T-helper 2 cell treated with Interferon-gamma antibody and Interleukin-4, amounts not matched to agents 5 μg/mL and 100 μg/mL, for 36 hours (primary cell): ENCODE data around the gene PDIA4.
"Not testable (repeated sequence)": the region's sequence is repeated elsewhere in the genome, so short reads cannot be mapped to it uniquely, and the experiment has no call there.

Experiments
- DNase-seq: peaks from one replicate; pipeline ENCODE4 v3.0.0; 2021; ENCODE audit warnings: low spot score
- H3K27ac Mint-ChIP-seq: one replicate; pipeline ENCODE4 v1.8.0; 2021; ENCODE audit warnings: mild to moderate bottlenecking, mixed read lengths
- H3K27me3 Mint-ChIP-seq: one replicate; pipeline ENCODE4 v1.8.0; 2021; ENCODE audit warnings: low read depth, mixed read lengths
- H3K36me3 Mint-ChIP-seq: one replicate; pipeline ENCODE4 v1.8.0; 2021; ENCODE audit warnings: low read depth, mixed read lengths
- H3K4me1 Mint-ChIP-seq: one replicate; pipeline ENCODE4 v1.8.0; 2021; ENCODE audit warnings: low read depth, mixed read lengths
- H3K4me3 Mint-ChIP-seq: one replicate; pipeline ENCODE4 v1.8.0; 2022; ENCODE audit warnings: mild to moderate bottlenecking, moderate library complexity, mixed read lengths
- H3K9me3 Mint-ChIP-seq: one replicate; pipeline ENCODE4 v1.8.0; 2021; ENCODE audit warnings: mixed read lengths

PDIA4 gene

GRCh38 chr7:149020483-149020882 lies 7.8 kb downstream of the PDIA4 start:
- Mint-ChIP-seq H3K4me1 (peaks cover 21% of the 10 kb centered on the region), H3K4me3 (no peak overlapping the region), H3K9me3 (no peaks in the 10 kb centered on the region), H3K27me3 (no peaks in the 10 kb centered on the region), H3K27ac (no peak overlapping the region), H3K36me3 (peaks cover 51% of the 10 kb centered on the region)
- DNase-seq, result no peak

GRCh38 chr7:149016876-149017275 lies 11.4 kb downstream of the PDIA4 start:
- Mint-ChIP-seq H3K9me3 (no peaks in the 10 kb centered on the region), H3K4me3 (no peak overlapping the region), H3K4me1 (peaks cover 4% of the 10 kb centered on the region), H3K27ac (peak overlapping the region; percentile 36), H3K27me3 (no peaks in the 10 kb centered on the region), H3K36me3 (peaks cover 60% of the 10 kb centered on the region)
- DNase-seq, result no peak

GRCh38 chr7:149014309-149014708 lies 14.0 kb downstream of the PDIA4 start:
- Mint-ChIP-seq H3K4me3 (no peak overlapping the region), H3K36me3 (peaks cover 59% of the 10 kb centered on the region), H3K27me3 (no peaks in the 10 kb centered on the region), H3K9me3 (no peaks in the 10 kb centered on the region), H3K4me1 (peaks cover 2% of the 10 kb centered on the region), H3K27ac (no peak overlapping the region)
- no peak for DNase-seq

GRCh38 chr7:149013876-149014275 lies 14.4 kb downstream of the PDIA4 start:
- Mint-ChIP-seq H3K27me3 (no peaks in the 10 kb centered on the region), H3K4me1 (peaks cover 1% of the 10 kb centered on the region), H3K36me3 (peaks cover 58% of the 10 kb centered on the region), H3K4me3 (no peak overlapping the region), H3K9me3 (no peaks in the 10 kb centered on the region), H3K27ac (no peak overlapping the region)
- no peak for DNase-seq

GRCh38 chr7:149012730-149013129 lies 15.6 kb downstream of the PDIA4 start:
- H3K27me3 Mint-ChIP-seq, H3K9me3 Mint-ChIP-seq, DNase-seq, H3K27ac Mint-ChIP-seq, H3K4me1 Mint-ChIP-seq, H3K4me3 Mint-ChIP-seq: not testable (repeated sequence)
- H3K36me3 Mint-ChIP-seq, result peaks cover 59% of the 10 kb centered on the region

GRCh38 chr7:149011491-149011890 lies 16.8 kb downstream of the PDIA4 start:
- no peak for DNase-seq
- no peak overlapping the region for H3K27ac Mint-ChIP-seq
- no peaks in the 10 kb centered on the region for H3K4me1 Mint-ChIP-seq
- H3K27me3 Mint-ChIP-seq, result no peaks in the 10 kb centered on the region
- H3K36me3 Mint-ChIP-seq, result peaks cover 62% of the 10 kb centered on the region
- no peak overlapping the region for H3K4me3 Mint-ChIP-seq
- H3K9me3 Mint-ChIP-seq, result no peaks in the 10 kb centered on the region

GRCh38 chr7:149010451-149010850 lies 17.9 kb downstream of the PDIA4 start:
- Mint-ChIP-seq H3K27ac (no peak overlapping the region), H3K27me3 (no peaks in the 10 kb centered on the region), H3K4me1 (peaks cover 4% of the 10 kb centered on the region), H3K36me3 (peaks cover 68% of the 10 kb centered on the region), H3K9me3 (no peaks in the 10 kb centered on the region), H3K4me3 (no peak overlapping the region)
- DNase-seq, result no peak

GRCh38 chr7:149009527-149009926 lies 18.8 kb downstream of the PDIA4 start:
- H3K27ac Mint-ChIP-seq, result no peak overlapping the region
- peaks cover 70% of the 10 kb centered on the region for H3K36me3 Mint-ChIP-seq
- H3K9me3 Mint-ChIP-seq, result no peaks in the 10 kb centered on the region
- no peak overlapping the region for H3K4me3 Mint-ChIP-seq
- H3K27me3 Mint-ChIP-seq, result no peaks in the 10 kb centered on the region
- H3K4me1 Mint-ChIP-seq, result peaks cover 4% of the 10 kb centered on the region
- no peak for DNase-seq

- H3K27me3 Mint-ChIP-seq, result no peaks in the 10 kb centered on the region
- peak overlapping the region; percentile 20 for H3K27ac Mint-ChIP-seq
- no peak for DNase-seq
- H3K36me3 Mint-ChIP-seq, result peaks cover 65% of the 10 kb centered on the region
- no peaks in the 10 kb centered on the region for H3K9me3 Mint-ChIP-seq
- peaks cover 4% of the 10 kb centered on the region for H3K4me1 Mint-ChIP-seq
- H3K4me3 Mint-ChIP-seq, result no peak overlapping the region
Observed at GRCh38 chr7:149007611-149008010, 20.7 kb downstream of the PDIA4 start.

- Mint-ChIP-seq H3K27me3 (no peaks in the 10 kb centered on the region), H3K27ac (peak overlapping the region; percentile 20), H3K4me1 (peaks cover 4% of the 10 kb centered on the region), H3K36me3 (peaks cover 61% of the 10 kb centered on the region), H3K4me3 (no peak overlapping the region), H3K9me3 (no peaks in the 10 kb centered on the region)
- no peak for DNase-seq
Observed at GRCh38 chr7:149007146-149007545, 21.2 kb downstream of the PDIA4 start.

- H3K27me3 Mint-ChIP-seq, result no peaks in the 10 kb centered on the region
- peaks cover 4% of the 10 kb centered on the region for H3K4me1 Mint-ChIP-seq
- H3K36me3 Mint-ChIP-seq, result peaks cover 61% of the 10 kb centered on the region
- H3K9me3 Mint-ChIP-seq, result no peaks in the 10 kb centered on the region
- DNase-seq, result no peak
- H3K27ac Mint-ChIP-seq, result no peak overlapping the region
- H3K4me3 Mint-ChIP-seq, result no peak overlapping the region
Observed at GRCh38 chr7:149006345-149006725, 22.0 kb downstream of the PDIA4 start.

GRCh38 chr7:149005427-149006344 lies 22.6 kb downstream of the PDIA4 start:
- Mint-ChIP-seq H3K4me3 (no peak overlapping the region), H3K27me3 (no peaks in the 10 kb centered on the region)

GRCh38 chr7:149004405-149005370 lies 23.6 kb downstream of the PDIA4 start:
- no peaks in the 10 kb centered on the region for H3K27me3 Mint-ChIP-seq

More at GRCh38 chr7:149005427-149006344, 22.6 kb downstream of the PDIA4 start:
- Mint-ChIP-seq H3K27ac (no peak overlapping the region), H3K9me3 (no peaks in the 10 kb centered on the region), H3K36me3 (peaks cover 56% of the 10 kb centered on the region), H3K4me1 (peaks cover 4% of the 10 kb centered on the region)
- peak; percentile 66 for DNase-seq

More at GRCh38 chr7:149004405-149005370, 23.6 kb downstream of the PDIA4 start:
- H3K9me3 Mint-ChIP-seq, result no peaks in the 10 kb centered on the region
- no peak for DNase-seq
- no peak overlapping the region for H3K4me3 Mint-ChIP-seq
- no peak overlapping the region for H3K27ac Mint-ChIP-seq
- peaks cover 51% of the 10 kb centered on the region for H3K36me3 Mint-ChIP-seq
- peaks cover 4% of the 10 kb centered on the region for H3K4me1 Mint-ChIP-seq
